HCT116 (cell line): ENCODE measurements around the gene RCAN2.

ENCODE experiments used
- EGR1 ChIP-seq: IDR thresholded peaks from 2 replicates; pipeline ENCODE4 v1.6.1; 2012; ENCODE audit warnings: low read depth
- EZH2 ChIP-seq: fragments of 200-600 bp; sonication (generic); IDR thresholded peaks from 2 replicates; pipeline ENCODE4 v1.6.1; 2017; ENCODE audit warnings: antibody characterized with exemption, mixed run types
- POLR2A ChIP-seq: IDR thresholded peaks from 2 replicates; pipeline ENCODE4 v1.7.0; 2011; ENCODE audit warnings: borderline replicate concordance; ENCODE audit not compliant: insufficient read depth, insufficient read length; ENCODE audit errors: extremely low read depth
- POLR2AphosphoS5 ChIP-seq: IDR thresholded peaks from 2 replicates; pipeline ENCODE4 v1.6.1; 2011; ENCODE audit warnings: mild to moderate bottlenecking, low read depth, low read length, moderate library complexity
- RAD21 ChIP-seq: IDR thresholded peaks from 2 replicates; pipeline ENCODE4 v1.6.1; 2012; ENCODE audit warnings: low read depth, mild to moderate bottlenecking
- SIN3A ChIP-seq: IDR thresholded peaks from 2 replicates; pipeline ENCODE4 v1.6.1; 2012; ENCODE audit warnings: low read depth
- SP1 ChIP-seq: IDR thresholded peaks from 2 replicates; pipeline ENCODE4 v1.6.1; 2012; ENCODE audit warnings: low read depth
- TCF7L2 ChIP-seq: IDR thresholded peaks from 2 replicates; pipeline ENCODE4 v1.7.0; 2011; ENCODE audit warnings: borderline replicate concordance, inconsistent platforms; ENCODE audit not compliant: insufficient read depth, insufficient read length; ENCODE audit errors: extremely low read depth
- YY1 ChIP-seq: IDR thresholded peaks from 2 replicates; pipeline ENCODE4 v1.6.1; 2011; ENCODE audit warnings: low read length, low read depth, moderate library complexity, mild to moderate bottlenecking; ENCODE audit not compliant: insufficient replicate concordance; ENCODE audit errors: extremely low read depth
- TF ChIP-seq, protein P1 (sequence below): IDR thresholded peaks from 2 replicates; pipeline ENCODE4 v1.6.1; 2012
- TF ChIP-seq, protein P2 (sequence below), 3 experiments: fragments of 200-600 bp in 1 of 3; sonication (generic) in 1 of 3; IDR thresholded peaks in 2 of 3; conservative IDR thresholded peaks in 1 of 3; 2 replicates each; pipeline ENCODE4 v1.5.1; 2012 to 2017; ENCODE audit warnings: low read depth in 2 of 3, low read length in 2 of 3, antibody characterized with exemption in 1 of 3, borderline replicate concordance in 1 of 3, control low read depth in 1 of 3, mild to moderate bottlenecking in 1 of 3, mixed read lengths in 1 of 3, mixed run types in 1 of 3, moderate library complexity in 1 of 3; ENCODE audit not compliant: insufficient read depth in 1 of 3
- TF ChIP-seq, protein P3 (sequence below): IDR thresholded peaks from 2 replicates; pipeline ENCODE4 v1.6.1; 2012; ENCODE audit warnings: low read depth

DNA sequence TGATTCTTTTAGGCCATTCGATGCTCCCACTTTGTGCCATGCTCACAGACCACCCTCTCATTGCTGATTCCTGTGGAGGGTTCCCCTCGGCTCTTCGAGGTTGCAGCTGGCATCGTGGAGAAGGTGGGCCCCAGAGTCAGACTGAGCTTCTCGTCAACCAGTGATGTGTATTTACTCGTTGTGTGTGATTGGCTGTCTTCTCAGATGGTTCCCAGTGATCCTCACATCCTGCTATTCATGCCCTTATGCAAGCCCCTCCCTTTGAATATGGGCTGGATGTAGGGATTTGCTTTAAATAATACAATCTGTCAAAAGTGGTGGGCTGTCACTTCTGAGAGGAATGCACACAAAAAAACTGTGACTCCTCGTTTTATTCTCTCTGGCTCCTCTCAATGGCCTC is 220.9 kb downstream of the RCAN2 start:
- TF ChIP-seq EGR1 (no peak), POLR2A (no peak), YY1 (no peak), TCF7L2 (no peak), SP1 (no peak), EZH2 (no peak), POLR2AphosphoS5 (no peak), RAD21 (no peak), SIN3A (no peak)
- TF ChIP-seq, protein P1, sequence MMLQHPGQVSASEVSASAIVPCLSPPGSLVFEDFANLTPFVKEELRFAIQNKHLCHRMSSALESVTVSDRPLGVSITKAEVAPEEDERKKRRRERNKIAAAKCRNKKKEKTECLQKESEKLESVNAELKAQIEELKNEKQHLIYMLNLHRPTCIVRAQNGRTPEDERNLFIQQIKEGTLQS: no peak
- TF ChIP-seq, protein P2, sequence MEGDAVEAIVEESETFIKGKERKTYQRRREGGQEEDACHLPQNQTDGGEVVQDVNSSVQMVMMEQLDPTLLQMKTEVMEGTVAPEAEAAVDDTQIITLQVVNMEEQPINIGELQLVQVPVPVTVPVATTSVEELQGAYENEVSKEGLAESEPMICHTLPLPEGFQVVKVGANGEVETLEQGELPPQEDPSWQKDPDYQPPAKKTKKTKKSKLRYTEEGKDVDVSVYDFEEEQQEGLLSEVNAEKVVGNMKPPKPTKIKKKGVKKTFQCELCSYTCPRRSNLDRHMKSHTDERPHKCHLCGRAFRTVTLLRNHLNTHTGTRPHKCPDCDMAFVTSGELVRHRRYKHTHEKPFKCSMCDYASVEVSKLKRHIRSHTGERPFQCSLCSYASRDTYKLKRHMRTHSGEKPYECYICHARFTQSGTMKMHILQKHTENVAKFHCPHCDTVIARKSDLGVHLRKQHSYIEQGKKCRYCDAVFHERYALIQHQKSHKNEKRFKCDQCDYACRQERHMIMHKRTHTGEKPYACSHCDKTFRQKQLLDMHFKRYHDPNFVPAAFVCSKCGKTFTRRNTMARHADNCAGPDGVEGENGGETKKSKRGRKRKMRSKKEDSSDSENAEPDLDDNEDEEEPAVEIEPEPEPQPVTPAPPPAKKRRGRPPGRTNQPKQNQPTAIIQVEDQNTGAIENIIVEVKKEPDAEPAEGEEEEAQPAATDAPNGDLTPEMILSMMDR (IDR thresholded peaks at IDR 0.05 in 2 of 3, conservative IDR thresholded peaks at IDR 0.05 in 1 of 3; ENCODE audit: borderline replicate concordance in 1 of 3, insufficient read depth in 1 of 3, low read depth in 2 of 3, low read length in 2 of 3): no peak
- TF ChIP-seq, protein P3, sequence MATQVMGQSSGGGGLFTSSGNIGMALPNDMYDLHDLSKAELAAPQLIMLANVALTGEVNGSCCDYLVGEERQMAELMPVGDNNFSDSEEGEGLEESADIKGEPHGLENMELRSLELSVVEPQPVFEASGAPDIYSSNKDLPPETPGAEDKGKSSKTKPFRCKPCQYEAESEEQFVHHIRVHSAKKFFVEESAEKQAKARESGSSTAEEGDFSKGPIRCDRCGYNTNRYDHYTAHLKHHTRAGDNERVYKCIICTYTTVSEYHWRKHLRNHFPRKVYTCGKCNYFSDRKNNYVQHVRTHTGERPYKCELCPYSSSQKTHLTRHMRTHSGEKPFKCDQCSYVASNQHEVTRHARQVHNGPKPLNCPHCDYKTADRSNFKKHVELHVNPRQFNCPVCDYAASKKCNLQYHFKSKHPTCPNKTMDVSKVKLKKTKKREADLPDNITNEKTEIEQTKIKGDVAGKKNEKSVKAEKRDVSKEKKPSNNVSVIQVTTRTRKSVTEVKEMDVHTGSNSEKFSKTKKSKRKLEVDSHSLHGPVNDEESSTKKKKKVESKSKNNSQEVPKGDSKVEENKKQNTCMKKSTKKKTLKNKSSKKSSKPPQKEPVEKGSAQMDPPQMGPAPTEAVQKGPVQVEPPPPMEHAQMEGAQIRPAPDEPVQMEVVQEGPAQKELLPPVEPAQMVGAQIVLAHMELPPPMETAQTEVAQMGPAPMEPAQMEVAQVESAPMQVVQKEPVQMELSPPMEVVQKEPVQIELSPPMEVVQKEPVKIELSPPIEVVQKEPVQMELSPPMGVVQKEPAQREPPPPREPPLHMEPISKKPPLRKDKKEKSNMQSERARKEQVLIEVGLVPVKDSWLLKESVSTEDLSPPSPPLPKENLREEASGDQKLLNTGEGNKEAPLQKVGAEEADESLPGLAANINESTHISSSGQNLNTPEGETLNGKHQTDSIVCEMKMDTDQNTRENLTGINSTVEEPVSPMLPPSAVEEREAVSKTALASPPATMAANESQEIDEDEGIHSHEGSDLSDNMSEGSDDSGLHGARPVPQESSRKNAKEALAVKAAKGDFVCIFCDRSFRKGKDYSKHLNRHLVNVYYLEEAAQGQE: no peak
